HL-60/S4 treated with retinoic acid at 250 ng/mL for 4 days and 3 days (cell line): ENCODE data around the gene PRDM7.
"Not testable (repeated sequence)": the region's sequence is repeated elsewhere in the genome, so short reads cannot be mapped to it uniquely, and the experiment has no call there.

Source experiments
- in situ Hi-C: fragments of 300-500 bp; cut with MboI; formaldehyde crosslinking; loops from 2 replicates; pipeline ENCODE4 v1.7.0; 2022; ENCODE audit warnings: low sequenced_read_pairs

PRDM7 gene

DNA sequence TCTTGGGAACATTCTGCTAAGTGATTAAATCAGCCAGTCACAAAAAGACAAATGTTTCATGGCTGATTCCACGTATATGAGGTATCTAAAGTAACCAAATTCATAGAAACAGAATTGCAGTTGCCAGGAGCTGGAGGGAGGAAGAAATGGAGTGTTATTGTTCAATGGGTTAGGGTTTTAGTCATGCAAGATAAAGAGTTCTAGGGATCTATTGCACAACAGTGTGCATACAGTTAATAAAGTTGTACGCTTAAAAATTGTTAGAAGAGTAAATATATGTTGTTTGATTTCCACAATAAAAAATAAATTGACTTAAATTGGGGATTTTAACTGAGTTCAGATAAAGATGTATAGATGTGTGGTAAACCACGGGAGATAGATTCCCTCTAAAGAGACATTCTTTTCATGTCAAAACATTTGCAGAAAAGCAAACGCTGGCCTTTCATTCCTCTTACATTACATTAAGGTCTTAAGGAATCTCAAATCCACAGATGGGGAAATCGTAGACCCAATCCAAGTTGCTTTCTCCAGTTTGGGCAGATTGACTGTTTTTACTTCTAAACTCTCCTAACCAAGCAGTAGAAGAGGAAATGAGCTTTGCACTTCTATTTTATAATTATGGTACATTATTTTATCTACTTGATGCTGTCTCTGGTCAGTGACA lies 4.6 kb downstream of the PRDM7 start:
- in situ Hi-C loops: no loop called here

DNA sequence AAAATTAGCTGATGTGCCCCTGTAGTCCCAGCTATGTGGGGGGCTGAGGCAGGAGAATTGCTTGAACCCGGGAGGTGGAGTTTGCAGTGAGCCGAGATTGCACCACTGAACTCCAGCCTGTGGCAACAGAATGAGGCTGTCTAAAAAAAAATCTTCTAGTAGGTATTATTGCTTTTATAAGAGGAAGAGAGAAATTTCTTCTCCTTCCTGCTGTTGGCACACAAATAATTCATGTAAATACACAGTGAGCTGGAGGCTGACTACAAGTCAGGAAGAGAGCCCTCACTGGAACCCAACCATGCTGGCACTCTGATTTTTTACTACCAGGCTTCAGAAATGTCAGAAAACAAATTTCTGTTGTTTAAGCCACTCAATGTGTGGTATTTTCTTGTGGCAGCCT lies 6.7 kb downstream of the PRDM7 start:
- in situ Hi-C loops: no loop called here

DNA sequence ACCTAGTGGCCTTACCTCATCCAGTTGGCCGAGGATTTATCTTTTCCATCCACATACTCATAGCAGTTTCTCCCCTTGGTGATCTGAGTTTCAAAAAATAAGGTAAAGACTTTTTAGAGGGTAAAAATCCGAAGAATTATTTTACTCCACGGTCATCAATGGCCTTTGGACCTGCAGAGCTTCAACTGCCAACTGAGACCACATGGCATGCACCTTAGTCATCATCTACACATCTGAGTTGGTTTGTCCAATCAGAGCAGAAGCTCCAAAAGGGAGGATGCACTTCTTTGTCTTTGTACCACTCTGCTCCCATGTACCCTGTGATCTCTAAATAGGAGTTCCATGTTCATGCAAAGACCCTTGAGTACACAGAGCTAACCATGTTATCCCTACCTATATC lies 15.7 kb downstream of the PRDM7 start:
- in situ Hi-C loops: no loop called here

DNA sequence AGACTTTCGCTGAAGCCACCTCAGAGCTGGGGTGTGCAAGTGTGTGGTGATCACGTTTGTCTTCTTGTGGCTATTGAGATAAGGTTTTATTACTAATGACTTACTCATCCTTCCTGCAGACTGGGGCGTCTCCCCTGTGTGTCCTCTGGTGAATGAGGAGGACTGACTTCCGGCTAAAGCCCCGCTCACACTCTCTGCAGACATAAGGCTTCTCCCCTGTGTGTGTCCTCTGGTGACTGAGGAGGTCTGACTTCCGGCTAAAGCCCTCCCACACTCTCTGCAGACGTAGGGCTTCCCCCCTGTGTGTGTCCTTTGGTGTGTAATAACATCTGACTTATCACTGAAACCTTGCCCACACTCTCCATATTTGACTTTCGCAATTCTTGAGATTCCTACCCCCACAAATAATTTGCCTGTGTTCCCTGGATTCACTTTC lies 19.4 kb downstream of the PRDM7 start:
- in situ Hi-C loops: no loop called here

DNA sequence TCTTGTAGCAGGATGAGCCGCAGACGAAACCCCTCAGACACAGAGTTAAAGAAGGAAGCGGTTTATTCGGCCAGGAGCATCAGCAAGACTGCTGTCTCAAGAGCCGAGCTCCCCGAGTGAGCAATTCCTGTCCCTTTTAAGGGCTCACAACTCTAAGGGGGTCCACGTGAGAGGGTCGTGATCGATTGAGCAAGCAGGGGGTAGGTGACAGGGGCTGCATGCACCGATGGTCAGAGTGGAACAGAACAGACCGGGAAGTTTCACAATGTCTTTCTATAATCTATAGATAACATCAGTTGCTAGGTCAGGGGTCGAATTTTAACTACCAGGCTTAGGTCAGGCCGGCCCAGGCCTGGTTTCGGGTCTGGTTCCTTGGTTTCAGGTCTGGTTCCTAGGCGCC lies 20.6 kb downstream of the PRDM7 start:
- in situ Hi-C loops: not testable (repeated sequence)

DNA sequence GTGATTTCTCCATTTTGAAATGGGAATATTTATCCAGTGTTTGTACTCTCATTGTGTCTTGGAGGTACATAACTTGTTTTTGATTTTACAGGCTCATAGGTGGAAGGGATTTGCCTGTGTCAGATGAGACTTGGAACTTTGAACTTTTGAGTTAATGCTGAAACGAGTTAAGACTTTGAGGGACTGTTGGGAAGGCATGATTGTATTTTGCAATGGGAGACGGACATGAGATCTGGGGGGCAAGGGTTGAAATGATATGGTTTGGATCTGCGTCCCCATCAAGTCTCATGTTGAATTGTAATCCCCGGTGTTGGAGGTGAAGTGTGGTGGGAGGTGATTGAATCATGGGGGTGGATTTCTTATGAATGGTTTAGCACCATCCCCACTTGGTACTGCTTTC lies 21.8 kb downstream of the PRDM7 start:
- in situ Hi-C loops: no loop called here

DNA sequence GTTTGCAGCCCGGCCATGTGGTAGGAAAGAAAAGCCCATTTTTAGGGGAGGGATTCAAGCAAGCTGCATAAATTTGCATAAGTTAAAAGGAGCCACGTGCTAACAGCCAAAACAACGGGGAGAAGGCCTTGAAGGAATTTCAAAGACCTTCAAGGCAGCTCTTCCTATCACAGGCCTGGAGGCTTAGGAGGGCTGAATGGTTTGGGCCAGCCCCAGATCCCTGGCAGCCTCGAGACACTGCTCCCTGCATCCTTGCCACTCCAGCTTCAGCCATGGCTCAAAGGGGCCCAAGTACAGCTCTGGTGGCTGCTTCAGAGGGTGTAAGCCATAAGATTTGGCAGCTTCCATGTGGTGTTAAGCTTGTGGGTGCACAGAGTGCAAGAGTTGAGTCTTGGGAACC lies 22.6 kb downstream of the PRDM7 start:
- in situ Hi-C loops: no loop called here

DNA sequence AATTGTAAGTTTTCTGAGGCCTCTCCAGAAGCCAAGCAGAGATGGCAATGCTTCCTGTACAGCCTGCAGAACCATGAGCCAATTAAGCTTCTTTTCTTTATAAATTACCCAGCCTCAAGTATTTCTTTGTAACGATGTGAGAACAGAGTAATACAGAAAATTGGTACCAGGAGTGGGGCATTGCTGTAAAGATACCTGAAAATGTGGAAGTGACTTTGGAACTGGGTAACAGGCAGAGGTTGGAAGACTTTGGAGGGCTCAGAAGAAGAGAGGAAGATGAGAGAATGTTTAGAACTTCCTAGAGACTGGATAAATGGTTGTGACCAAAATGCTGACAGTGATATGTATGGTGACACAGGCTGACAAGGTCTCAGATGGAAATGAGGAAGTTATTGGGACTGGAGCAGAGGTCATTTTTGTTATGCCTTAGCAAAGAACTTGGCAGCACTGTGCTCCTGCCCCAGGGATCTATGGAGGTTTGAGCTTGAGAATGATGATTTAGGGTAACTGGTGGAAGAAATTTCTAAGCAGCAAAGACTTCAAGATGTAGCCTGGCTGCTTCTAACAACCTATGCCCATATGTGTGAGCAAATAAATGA lies 23.1 kb downstream of the PRDM7 start:
- in situ Hi-C loops: no loop called here

DNA sequence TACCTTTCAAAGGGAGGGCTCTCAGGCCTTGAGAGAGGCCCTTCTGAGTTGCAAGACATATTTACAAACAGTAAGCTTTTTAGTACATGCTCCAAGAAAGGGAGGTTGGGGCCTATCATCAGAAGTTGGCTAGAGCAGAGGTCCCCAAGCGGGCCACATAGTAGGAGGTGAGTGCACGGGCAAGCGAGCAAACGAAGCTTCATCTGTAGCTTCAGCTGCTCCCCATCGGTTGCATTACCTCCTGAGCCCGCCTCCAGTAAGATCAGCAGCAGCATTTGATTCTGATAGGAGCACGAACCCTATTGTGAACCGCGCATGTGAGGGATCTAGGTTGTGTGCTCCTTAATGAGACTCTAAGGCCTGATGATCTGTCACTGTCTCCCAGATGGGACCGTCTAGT lies 26.2 kb downstream of the PRDM7 start:
- in situ Hi-C loops: no loop called here

DNA sequence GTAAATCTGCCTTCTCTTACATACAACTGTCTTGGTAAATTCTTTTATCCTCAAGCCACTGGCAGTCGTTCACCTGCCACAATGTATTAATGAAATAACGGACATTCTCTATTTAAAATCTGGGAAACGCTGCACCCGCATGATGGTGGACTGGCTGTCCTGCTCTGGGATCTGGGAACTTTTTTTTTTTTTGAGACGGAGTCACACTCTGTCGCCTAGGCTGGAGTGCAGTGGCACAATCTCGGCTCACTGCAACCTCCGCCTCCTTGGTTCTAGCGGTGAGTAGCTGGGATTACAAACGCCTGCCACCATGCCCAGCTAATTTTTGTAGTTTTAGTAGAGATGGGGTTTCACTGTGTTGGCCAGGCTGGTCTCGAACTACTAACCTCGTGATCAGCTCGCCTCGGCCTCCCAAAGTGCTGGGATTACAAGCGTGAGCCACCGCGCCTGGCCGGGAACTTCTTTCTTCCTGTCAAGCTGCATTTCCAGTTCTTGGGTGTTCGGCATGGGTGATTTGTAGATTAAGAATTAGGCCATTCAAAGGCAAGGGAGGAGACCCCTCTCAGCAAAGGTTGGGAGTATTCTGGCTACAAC lies 28.3 kb downstream of the PRDM7 start:
- in situ Hi-C loops: no loop called here

DNA sequence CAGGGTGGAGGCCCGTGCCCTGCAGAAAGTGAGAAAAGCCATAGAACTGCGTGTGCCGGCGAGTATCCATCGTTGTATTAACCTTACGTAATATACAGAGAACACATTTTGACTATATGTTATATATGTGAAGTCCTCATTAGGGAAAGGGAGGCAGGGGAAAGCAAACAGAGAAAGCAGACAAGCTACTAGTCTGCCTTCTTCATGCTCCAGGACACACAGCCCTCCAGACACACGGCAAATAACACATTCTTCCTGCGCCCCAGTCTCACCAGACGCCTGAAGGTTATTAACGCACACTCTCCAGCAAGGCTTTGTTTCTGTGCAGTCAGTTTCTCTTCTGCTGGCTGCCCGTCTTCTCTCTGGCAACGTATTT lies 28.8 kb downstream of the PRDM7 start:
- in situ Hi-C loops: no loop called here

DNA sequence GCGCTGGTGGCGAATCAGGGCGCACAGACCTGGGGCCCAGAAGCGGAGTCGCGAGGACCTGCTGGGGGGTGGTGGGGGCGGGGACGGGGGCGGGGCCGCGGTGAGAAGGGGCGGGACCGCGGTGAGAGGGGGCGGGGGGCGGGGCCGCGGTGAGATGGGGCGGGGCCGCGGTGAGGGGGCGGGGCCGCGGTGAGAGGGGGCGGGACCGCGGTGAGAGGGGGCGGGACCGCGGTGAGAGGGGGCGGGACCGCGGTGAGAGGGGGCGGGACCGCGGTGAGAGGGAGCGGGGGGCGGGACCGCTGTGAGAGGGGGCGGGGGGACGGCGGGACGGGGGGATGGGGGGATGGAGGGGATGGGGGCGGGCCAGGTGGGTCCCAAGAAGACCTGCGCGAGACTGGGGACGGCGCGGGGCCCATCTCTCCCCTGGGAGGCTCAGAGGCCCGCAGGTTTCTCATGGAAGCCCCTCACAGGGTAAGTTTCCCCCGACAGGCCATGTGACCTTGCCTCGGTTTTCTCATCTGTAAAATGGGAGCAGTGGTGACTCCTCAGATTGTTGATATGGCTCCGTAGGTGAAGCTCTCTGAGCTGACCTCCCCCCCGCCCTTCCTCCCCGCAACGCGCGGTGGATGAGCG lies 29.3 kb downstream of the PRDM7 start:
- in situ Hi-C loops: no loop called here

DNA sequence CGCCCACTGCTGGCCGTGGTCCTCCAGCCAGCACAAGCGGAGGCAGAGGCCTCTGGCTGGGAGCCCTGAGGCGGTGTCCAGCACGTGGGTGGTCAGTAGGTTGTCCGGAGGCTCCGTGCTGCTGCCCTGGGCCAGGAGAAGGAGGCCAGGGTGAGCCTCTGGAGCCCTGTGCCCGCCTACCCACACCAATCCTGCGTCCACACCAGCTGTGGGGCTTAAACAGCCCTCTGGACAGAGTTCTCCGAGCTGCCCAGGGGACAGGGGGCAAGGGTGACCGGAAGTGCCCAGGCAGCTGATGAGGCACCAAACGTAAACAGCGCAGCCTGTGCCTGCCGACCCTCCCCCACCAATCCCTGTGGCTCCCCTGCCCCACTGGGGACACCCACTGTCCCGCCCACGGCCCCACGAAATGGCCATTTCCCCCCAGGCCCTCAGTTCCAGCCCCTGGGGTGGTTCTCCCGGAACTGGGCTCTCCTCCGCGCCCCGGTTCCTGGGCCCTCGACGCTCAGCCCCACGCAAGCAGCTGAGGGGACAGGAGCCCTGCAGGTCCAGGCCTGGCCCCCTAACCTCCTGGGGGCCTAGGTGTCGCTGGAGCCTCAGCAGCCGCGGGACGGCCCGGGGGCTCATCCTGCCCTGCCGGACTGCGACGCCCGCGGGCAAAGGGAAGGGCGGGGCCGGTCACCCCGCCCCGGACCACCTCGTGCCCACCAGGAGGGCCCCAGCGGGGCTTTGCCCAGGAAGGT lies 30.0 kb downstream of the PRDM7 start:
- in situ Hi-C loops: no loop called here

DNA sequence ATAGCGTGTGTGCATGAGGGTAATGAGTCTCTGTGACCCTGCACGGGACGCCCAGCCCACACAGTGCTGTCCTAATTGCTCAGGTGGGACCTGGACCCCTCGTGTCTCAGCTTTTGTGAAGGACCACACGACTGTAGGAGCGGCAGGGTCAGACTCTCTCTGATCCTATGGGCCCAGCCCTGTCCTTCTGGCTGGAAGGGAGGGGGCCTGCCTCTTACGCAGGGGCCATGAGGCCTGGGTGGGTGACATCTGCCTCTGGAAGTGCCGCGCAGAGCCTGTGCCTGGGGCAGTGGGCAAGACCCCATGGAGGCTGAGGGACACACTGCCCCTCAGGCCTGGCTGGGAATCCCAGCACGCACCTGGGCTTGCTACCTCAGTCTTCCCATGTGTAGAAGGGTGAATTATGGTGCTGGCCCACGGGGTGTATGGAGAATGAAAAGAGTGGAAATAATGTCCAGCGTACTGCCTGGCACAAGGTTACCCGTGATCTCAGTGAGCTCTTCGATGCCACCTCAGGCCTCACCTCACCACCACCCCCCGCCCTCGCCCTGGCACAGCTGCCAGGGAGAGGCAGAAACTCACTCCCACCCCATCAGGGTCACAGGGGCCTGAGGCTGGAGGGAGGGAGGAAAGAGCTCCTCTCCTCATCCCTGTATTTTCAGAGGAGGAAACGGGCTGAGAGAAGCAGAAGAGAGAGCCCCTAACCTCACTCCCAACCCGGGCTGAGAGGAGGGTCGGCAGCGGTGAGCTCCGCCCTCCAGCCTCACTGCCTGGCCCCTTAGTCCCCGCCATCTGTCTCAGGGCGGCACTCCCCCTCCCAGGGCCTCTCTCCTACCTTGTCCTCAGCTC lies 30.8 kb downstream of the PRDM7 start:
- in situ Hi-C loops: no loop called here

DNA sequence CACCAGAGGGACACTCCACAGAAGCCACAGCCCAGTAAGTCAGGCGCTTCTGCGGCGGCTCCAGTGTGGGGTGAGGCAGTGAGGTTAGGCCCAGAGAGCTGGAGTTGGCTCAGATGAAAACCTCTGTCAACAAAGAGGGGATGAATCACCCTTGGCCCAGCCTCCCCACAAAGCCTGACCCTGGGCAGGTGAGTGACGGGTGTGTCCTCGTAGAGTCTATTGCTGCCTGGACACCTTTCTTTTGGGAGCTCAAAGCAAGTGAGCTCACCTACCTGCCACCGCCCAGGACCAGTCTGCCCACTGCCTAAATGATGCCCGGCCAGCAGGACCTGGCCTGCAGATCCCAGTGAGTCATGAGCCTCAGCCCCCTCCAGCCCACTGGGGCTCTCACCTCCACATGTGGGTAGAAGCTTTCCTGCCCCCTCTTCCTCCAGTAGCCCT lies 33.0 kb downstream of the PRDM7 start:
- in situ Hi-C loops: no loop called here

DNA sequence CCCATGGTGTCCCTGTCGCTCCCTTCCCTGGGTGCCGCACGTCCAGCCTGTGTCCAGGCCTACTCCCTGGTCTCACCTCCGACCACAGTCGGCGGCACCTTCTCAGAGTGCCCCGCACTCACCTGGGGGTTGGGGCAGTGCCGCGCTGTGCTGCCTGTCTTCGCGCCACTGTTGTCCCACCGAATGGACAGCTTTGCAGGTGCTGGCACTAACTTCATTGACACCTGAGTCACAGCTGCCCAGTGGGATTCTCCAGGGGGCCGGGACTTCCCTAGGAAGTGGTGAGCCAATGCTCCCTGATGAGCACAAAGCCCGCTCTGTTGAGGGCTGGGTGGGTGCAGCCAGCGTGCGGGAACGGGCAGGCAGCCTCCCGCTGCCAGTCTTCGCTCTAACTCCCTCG lies 33.6 kb downstream of the PRDM7 start:
- in situ Hi-C loops: no loop called here

DNA sequence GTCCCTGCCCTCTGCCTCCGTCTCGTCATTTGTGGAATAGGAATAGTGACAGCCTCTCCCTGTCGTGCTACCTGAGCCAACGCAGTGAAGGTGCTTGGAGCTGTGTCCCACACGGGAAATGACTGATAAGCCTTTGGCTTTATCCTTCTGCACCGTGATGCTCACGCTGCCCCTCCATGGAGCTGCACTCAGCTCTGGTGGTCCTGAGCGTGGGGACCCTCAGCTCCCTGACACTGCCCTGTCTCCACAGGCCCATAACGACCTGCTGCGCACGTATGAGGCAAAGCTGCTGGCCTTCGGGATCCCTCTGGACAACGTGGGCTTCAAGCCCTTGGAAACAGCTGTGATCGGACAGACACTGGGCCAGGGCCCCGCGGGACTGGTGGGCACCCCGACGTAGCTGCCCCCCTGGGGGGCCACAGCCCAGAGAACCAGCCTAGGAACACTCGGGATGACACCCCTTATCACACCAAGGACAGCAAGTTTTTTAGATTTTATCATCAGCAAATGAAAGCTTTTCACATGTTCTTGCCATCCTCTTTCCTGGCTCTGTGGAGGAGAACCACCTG lies 34.1 kb downstream of the PRDM7 start:
- in situ Hi-C loops: no loop called here

DNA sequence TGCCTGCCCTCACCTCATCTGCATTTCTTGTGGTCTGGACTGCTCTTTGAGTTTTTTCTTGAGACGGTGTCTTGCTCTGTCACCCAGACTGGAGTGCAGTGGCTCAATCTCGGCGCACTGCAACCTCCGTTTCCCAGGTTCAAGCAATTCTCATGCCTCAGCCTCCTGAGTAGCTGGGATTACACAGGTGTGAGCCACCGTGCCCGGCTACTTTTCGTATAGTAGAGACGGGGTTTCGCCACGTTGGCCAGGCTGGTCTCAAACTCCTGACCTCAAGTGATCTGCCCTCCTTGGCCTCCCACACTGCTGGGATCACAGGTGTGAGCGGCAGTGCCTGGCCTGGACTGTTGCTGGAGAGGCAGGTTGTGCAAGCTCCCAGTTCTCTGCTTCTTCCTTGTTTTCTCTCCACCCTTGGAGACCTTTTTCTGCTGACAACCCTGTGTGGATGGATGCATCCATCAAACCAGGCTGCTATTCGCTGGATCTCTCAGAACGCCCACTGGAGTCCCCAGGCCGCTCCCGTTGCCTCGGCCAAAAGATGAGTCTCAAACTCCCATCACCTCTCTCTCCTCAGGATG lies 35.1 kb downstream of the PRDM7 start:
- in situ Hi-C loops: no loop called here

DNA sequence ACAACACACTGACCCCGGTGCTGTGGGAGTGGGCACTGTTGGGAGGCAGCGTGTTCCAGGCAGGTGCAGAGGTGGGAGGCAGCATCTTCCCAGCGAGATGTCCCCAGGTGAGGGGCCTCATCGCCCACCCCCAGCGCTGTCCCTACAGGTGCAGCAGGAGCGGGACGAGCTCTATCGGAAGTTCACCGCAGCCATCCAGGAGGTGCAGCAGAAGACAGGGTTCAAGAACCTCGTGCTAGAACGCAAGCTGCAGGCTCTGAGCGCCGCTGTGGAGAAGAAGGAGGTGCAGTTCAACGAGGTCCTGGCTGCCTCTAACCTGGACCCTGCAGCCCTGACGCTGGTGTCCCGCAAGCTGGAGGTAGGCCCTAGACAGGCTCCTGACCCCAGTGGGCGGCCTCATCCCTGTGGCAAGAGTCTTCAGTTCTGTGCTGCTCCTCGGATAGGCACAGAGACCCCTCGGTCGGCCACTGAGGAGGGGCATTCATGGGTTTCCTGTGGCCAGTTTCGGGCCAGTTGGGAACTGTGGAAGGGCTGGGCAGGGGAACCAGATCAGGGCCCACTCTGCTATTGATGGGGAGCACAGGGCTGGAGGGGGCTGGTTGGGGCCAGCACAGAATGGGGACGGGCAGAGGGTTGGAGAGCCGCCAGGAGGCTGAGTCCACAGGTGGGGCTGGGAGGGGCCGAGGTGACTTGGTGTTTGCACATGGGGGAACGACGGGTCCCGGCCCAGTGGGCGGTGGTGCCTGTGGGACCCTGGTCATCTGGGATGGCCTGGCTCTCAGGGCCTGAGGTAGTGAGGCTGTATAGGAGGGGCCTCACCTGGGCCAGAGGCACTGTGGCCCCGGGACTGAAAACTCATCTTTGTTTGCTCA lies 36.7 kb downstream of the PRDM7 start:
- in situ Hi-C loops: no loop called here
